Esophagus muscularis mucosa (tissue), 3 donors: ENCODE results near the gene PRRX2.

Source experiments
- CTCF ChIP-seq, 3 experiments: fragments of 200-600 bp in 2 of 3; fragments of 450-650 bp in 1 of 3; sonication (generic) in 2 of 3; IDR thresholded peaks; one replicate each; pipeline ENCODE4 v1.5.1; 2017 to 2019; ENCODE audit warnings: antibody characterized with exemption in 3 of 3, mild to moderate bottlenecking in 2 of 3, moderate library complexity in 1 of 3
- POLR2A ChIP-seq: fragments of 450-650 bp; IDR thresholded peaks from one replicate; pipeline ENCODE4 v1.6.1; 2017; ENCODE audit warnings: antibody characterized with exemption, moderate library complexity, mild to moderate bottlenecking, low read depth

- TF ChIP-seq POLR2A (no peak), CTCF (IDR thresholded peaks at IDR 0.05) (no peak)
These were observed 10.8 kb downstream of the PRRX2 start for GRCh38 chr9:129676287-129676686.
